Measurements from ENCODE around the gene AURKB.

AURKB gene

GRCh38 chr17:8189041-8189710 is 21.2 kb downstream of the AURKB start:
- Histone ChIP-seq H3K4me3 (ENCODE audit: low read length in 2 of 2) (peak overlapping the region; percentile 85 to 88), H3K27ac (ENCODE audit: low read depth in 2 of 2, low read length in 2 of 2) (peak overlapping the region; percentile 93 to 97), H3K36me3 (ENCODE audit: control insufficient read depth in 2 of 2, insufficient read depth in 2 of 2, low read length in 2 of 2) (no peaks in the 10 kb centered on the region), H3K27me3 (ENCODE audit: control insufficient read depth in 2 of 2, insufficient read depth in 2 of 2, low read length in 2 of 2) (no peaks in the 10 kb centered on the region), H3K4me1 (ENCODE audit: control insufficient read depth in 2 of 2, insufficient read depth in 2 of 2, low read length in 2 of 2) (peaks cover 40 to 47% of the 10 kb centered on the region in 2 donors), H3K9ac (ENCODE audit: low read depth in 1 of 2, low read length in 2 of 2) (peak overlapping the region; percentile 77 to 94), H3K9me3 (ENCODE audit: control insufficient read depth in 2 of 2, low read length in 2 of 2) (no peaks in the 10 kb centered on the region)

- no peaks in the 10 kb centered on the region for H3K27me3 ChIP-seq (ENCODE audit: control insufficient read depth in 2 of 2, insufficient read depth in 2 of 2, low read length in 2 of 2)
- no peaks in the 10 kb centered on the region for H3K9me3 ChIP-seq (ENCODE audit: control insufficient read depth in 2 of 2, low read length in 2 of 2)
- peaks cover 40 to 47% of the 10 kb centered on the region in 2 donors for H3K4me1 ChIP-seq (ENCODE audit: control insufficient read depth in 2 of 2, insufficient read depth in 2 of 2, low read length in 2 of 2)
- no peaks in the 10 kb centered on the region for H3K36me3 ChIP-seq (ENCODE audit: control insufficient read depth in 2 of 2, insufficient read depth in 2 of 2, low read length in 2 of 2)
- peak overlapping the region; percentile 97 to 98 for H3K27ac ChIP-seq (ENCODE audit: low read depth in 2 of 2, low read length in 2 of 2)
- H3K4me3 ChIP-seq (ENCODE audit: low read length in 2 of 2), result peak overlapping the region; percentile 85 to 88
- H3K9ac ChIP-seq (ENCODE audit: low read depth in 1 of 2, low read length in 2 of 2), result peak overlapping the region; percentile 77 to 94
These were observed 22.0 kb downstream of the AURKB start for GRCh38 chr17:8188263-8188839.

GRCh38 chr17:8187517-8188262 is 22.7 kb downstream of the AURKB start:
- peaks cover 40 to 46% of the 10 kb centered on the region in 2 donors for H3K4me1 ChIP-seq (ENCODE audit: control insufficient read depth in 2 of 2, insufficient read depth in 2 of 2, low read length in 2 of 2)

GRCh38 chr17:8186787-8187516 is 23.4 kb downstream of the AURKB start:
- peak overlapping the region; percentile 93 to 95 for H3K4me3 ChIP-seq (ENCODE audit: low read length in 2 of 2)
- peaks cover 37 to 41% of the 10 kb centered on the region in 2 donors for H3K4me1 ChIP-seq (ENCODE audit: control insufficient read depth in 2 of 2, insufficient read depth in 2 of 2, low read length in 2 of 2)
- peak overlapping the region; percentile 97 to 98 for H3K27ac ChIP-seq (ENCODE audit: low read depth in 2 of 2, low read length in 2 of 2)
- no peaks in the 10 kb centered on the region for H3K9me3 ChIP-seq (ENCODE audit: control insufficient read depth in 2 of 2, low read length in 2 of 2)
- peak overlapping the region; percentile 90 to 94 for H3K9ac ChIP-seq (ENCODE audit: low read depth in 1 of 2, low read length in 2 of 2)
- H3K36me3 ChIP-seq (ENCODE audit: control insufficient read depth in 2 of 2, insufficient read depth in 2 of 2, low read length in 2 of 2), result no peaks in the 10 kb centered on the region
- no peaks in the 10 kb centered on the region for H3K27me3 ChIP-seq (ENCODE audit: control insufficient read depth in 2 of 2, insufficient read depth in 2 of 2, low read length in 2 of 2)

More at GRCh38 chr17:8187517-8188262, 22.7 kb downstream of the AURKB start:
- peak overlapping the region; percentile 90 to 94 for H3K9ac ChIP-seq (ENCODE audit: low read depth in 1 of 2, low read length in 2 of 2)
- H3K27ac ChIP-seq (ENCODE audit: low read depth in 2 of 2, low read length in 2 of 2), result peak overlapping the region; percentile 97 to 98
- H3K4me3 ChIP-seq (ENCODE audit: low read length in 2 of 2), result peak overlapping the region; percentile 93 to 95
- H3K36me3 ChIP-seq (ENCODE audit: control insufficient read depth in 2 of 2, insufficient read depth in 2 of 2, low read length in 2 of 2), result no peaks in the 10 kb centered on the region
- no peaks in the 10 kb centered on the region for H3K9me3 ChIP-seq (ENCODE audit: control insufficient read depth in 2 of 2, low read length in 2 of 2)
- no peaks in the 10 kb centered on the region for H3K27me3 ChIP-seq (ENCODE audit: control insufficient read depth in 2 of 2, insufficient read depth in 2 of 2, low read length in 2 of 2)

- peak overlapping the region; percentile 90 to 94 for H3K9ac ChIP-seq (ENCODE audit: low read depth in 1 of 2, low read length in 2 of 2)
- H3K36me3 ChIP-seq (ENCODE audit: control insufficient read depth in 2 of 2, insufficient read depth in 2 of 2, low read length in 2 of 2), result no peaks in the 10 kb centered on the region
- peak overlapping the region; percentile 93 to 95 for H3K4me3 ChIP-seq (ENCODE audit: low read length in 2 of 2)
- no peaks in the 10 kb centered on the region for H3K27me3 ChIP-seq (ENCODE audit: control insufficient read depth in 2 of 2, insufficient read depth in 2 of 2, low read length in 2 of 2)
- H3K27ac ChIP-seq (ENCODE audit: low read depth in 2 of 2, low read length in 2 of 2), result peak overlapping the region; percentile 97 to 98
- H3K4me1 ChIP-seq (ENCODE audit: control insufficient read depth in 2 of 2, insufficient read depth in 2 of 2, low read length in 2 of 2), result peaks cover 32 to 37% of the 10 kb centered on the region in 2 donors
- H3K9me3 ChIP-seq (ENCODE audit: control insufficient read depth in 2 of 2, low read length in 2 of 2), result no peaks in the 10 kb centered on the region
These were observed 24.0 kb downstream of the AURKB start for GRCh38 chr17:8186446-8186786.

- Histone ChIP-seq H3K9ac (ENCODE audit: low read depth in 1 of 2, low read length in 2 of 2) (peak overlapping the region; percentile 90 to 94), H3K27me3 (ENCODE audit: control insufficient read depth in 2 of 2, insufficient read depth in 2 of 2, low read length in 2 of 2) (no peaks in the 10 kb centered on the region), H3K4me3 (ENCODE audit: low read length in 2 of 2) (peak overlapping the region; percentile 93 to 95), H3K9me3 (ENCODE audit: control insufficient read depth in 2 of 2, low read length in 2 of 2) (no peaks in the 10 kb centered on the region), H3K27ac (ENCODE audit: low read depth in 2 of 2, low read length in 2 of 2) (peak overlapping the region; percentile 97 to 98), H3K4me1 (ENCODE audit: control insufficient read depth in 2 of 2, insufficient read depth in 2 of 2, low read length in 2 of 2) (peaks cover 32 to 37% of the 10 kb centered on the region in 2 donors), H3K36me3 (ENCODE audit: control insufficient read depth in 2 of 2, insufficient read depth in 2 of 2, low read length in 2 of 2) (no peaks in the 10 kb centered on the region)
These were observed 24.6 kb downstream of the AURKB start for GRCh38 chr17:8185582-8186445.

- H3K36me3 ChIP-seq (ENCODE audit: control insufficient read depth in 2 of 2, insufficient read depth in 2 of 2, low read length in 2 of 2), result no peaks in the 10 kb centered on the region
- H3K27me3 ChIP-seq (ENCODE audit: control insufficient read depth in 2 of 2, insufficient read depth in 2 of 2, low read length in 2 of 2), result no peaks in the 10 kb centered on the region
- peak overlapping the region; percentile 65 to 88 for H3K27ac ChIP-seq (ENCODE audit: low read depth in 2 of 2, low read length in 2 of 2)
- H3K9ac ChIP-seq (ENCODE audit: low read depth in 1 of 2, low read length in 2 of 2), result peak overlapping the region; percentile 73 to 88
- H3K4me3 ChIP-seq (ENCODE audit: low read length in 2 of 2), result peak overlapping the region; percentile 83
- no peaks in the 10 kb centered on the region for H3K9me3 ChIP-seq (ENCODE audit: control insufficient read depth in 2 of 2, low read length in 2 of 2)
- H3K4me1 ChIP-seq (ENCODE audit: control insufficient read depth in 2 of 2, insufficient read depth in 2 of 2, low read length in 2 of 2), result peaks cover 21 to 25% of the 10 kb centered on the region in 2 donors
These were observed 33.2 kb downstream of the AURKB start for GRCh38 chr17:8176998-8177731.

GRCh38 chr17:8176197-8176940 is 34.0 kb downstream of the AURKB start, which contains the start of gene TMEM107:
TSS of gene TMEM107 (minus strand) at chr17:8176380. CDS start at chr17:8176286, 94 bp downstream.
- no peaks in the 10 kb centered on the region for H3K27me3 ChIP-seq (ENCODE audit: control insufficient read depth in 2 of 2, insufficient read depth in 2 of 2, low read length in 2 of 2)
- peak within 1 kb of the TSS; percentile 83 for H3K4me3 ChIP-seq (ENCODE audit: low read length in 2 of 2)
- H3K4me1 ChIP-seq (ENCODE audit: control insufficient read depth in 2 of 2, insufficient read depth in 2 of 2, low read length in 2 of 2), result peaks cover 21 to 25% of the 10 kb centered on the region in 2 donors
- no peaks in the 10 kb centered on the region for H3K36me3 ChIP-seq (ENCODE audit: control insufficient read depth in 2 of 2, insufficient read depth in 2 of 2, low read length in 2 of 2)
- peak within 1 kb of the TSS; percentile 65 to 88 for H3K27ac ChIP-seq (ENCODE audit: low read depth in 2 of 2, low read length in 2 of 2)
- H3K9ac ChIP-seq (ENCODE audit: low read depth in 1 of 2, low read length in 2 of 2), result peak within 1 kb of the TSS; percentile 73 to 88
- H3K9me3 ChIP-seq (ENCODE audit: control insufficient read depth in 2 of 2, low read length in 2 of 2), result no peaks in the 10 kb centered on the region

Measured in mucosa of rectum (tissue), 2 donors.